HG02938 (cell line): ENCODE results near the gene ADAM15.

Source experiments
- ATAC-seq: cut with Tn5 transposase; IDR thresholded peaks from one replicate; pipeline ENCODE4 v1.9.1; 2021; ENCODE audit warnings: mild to moderate bottlenecking, moderate library complexity; ENCODE audit not compliant: unreplicated experiment

The ADAM15 gene, protein sequence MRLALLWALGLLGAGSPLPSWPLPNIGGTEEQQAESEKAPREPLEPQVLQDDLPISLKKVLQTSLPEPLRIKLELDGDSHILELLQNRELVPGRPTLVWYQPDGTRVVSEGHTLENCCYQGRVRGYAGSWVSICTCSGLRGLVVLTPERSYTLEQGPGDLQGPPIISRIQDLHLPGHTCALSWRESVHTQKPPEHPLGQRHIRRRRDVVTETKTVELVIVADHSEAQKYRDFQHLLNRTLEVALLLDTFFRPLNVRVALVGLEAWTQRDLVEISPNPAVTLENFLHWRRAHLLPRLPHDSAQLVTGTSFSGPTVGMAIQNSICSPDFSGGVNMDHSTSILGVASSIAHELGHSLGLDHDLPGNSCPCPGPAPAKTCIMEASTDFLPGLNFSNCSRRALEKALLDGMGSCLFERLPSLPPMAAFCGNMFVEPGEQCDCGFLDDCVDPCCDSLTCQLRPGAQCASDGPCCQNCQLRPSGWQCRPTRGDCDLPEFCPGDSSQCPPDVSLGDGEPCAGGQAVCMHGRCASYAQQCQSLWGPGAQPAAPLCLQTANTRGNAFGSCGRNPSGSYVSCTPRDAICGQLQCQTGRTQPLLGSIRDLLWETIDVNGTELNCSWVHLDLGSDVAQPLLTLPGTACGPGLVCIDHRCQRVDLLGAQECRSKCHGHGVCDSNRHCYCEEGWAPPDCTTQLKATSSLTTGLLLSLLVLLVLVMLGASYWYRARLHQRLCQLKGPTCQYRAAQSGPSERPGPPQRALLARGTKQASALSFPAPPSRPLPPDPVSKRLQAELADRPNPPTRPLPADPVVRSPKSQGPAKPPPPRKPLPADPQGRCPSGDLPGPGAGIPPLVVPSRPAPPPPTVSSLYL

DNA sequence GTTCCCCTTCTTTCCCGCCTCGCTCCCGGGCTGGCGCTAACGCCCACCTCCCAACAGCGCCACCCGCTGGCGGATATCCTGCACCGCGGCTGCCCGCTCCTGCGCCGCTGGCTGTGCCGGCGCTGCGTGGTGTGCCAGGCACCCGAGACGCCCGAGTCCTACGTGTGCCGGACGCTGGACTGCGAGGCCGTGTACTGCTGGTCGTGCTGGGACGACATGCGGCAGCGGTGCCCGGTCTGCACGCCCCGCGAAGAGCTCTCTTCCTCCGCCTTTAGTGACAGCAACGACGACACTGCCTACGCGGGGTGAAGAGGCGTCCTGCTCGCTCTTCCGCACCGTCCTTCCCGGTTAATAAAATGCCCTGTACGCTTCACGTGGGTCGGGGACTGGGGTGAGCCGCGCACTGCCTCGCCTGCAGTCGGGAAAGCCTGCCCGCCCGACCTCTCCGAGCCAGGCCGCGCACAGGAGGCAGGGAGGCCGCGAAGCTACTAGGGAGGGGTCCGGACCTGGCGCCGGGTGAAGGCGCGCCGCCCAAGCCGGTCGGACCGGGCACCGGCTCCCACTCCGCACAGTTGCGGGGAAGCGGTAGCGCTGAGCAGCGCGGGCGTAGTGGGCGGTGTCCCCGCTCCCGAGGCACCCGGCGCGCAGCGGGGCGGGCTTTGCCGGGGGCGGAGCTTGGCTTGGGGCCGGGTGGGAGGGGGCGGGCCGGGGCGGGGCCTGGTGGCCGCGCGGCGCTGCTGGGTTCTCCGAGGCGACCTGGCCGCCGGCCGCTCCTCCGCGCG lies at the start of gene ADAM15:
ADAM15 (plus strand) TSS at position 757 of the 782 bp plus-strand sequence. CDS start 71 bp downstream, outside the sequence.
- peak; percentile 44 for ATAC-seq

DNA sequence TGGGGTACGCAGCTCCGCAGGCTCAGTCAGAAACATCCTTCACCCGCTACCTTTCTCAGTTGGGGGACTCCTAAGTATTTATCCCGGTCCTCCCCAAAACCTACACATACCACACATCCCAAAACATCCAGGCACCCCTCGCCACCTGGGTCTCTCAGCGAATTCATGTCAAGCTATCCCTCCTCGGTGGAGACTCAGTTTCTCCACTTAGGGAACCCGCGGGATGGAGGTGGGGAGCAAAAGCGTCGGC lies 49.8 kb upstream of the ADAM15 start:
- no peak for ATAC-seq

DNA sequence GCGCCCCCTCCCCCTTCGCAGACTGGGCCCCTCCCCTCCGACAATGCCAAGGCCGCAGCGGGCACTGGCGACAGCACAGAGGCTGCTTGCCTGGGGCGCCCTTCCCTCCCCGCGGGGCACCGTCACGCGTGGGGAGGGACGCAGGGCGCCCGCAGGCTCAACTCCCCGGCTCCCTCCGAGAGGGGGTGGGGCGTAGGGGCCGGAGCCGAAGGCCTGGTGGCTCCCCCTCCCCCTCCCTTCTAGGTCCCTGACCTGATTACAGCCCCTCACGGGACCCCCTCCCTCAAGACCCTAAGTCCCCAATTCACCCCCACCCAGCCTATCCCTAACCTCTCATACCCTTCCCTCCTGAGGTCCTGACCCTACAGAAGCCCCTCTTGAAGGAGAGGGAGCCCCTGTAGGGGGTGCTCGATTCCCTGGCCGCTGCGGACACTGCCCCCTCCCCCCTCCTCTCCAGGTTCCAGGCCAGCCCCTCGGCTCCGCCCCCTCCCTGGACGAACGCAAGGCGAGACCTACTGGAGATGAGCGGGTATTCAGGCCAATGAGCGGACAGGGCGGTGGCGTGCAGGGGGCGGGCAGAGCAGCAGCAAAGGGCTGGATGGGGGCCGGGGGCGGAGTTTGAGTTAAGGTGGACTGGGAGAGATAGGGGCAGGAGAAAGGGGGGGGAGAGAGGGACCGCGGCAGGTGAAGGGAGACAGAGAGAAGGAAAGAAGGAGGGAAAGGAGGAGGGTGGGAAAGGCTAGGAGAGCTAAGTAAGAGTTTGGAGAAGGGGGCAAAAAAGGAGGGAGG lies 49.2 kb upstream of the ADAM15 start:
- peak; percentile 47 for ATAC-seq

DNA sequence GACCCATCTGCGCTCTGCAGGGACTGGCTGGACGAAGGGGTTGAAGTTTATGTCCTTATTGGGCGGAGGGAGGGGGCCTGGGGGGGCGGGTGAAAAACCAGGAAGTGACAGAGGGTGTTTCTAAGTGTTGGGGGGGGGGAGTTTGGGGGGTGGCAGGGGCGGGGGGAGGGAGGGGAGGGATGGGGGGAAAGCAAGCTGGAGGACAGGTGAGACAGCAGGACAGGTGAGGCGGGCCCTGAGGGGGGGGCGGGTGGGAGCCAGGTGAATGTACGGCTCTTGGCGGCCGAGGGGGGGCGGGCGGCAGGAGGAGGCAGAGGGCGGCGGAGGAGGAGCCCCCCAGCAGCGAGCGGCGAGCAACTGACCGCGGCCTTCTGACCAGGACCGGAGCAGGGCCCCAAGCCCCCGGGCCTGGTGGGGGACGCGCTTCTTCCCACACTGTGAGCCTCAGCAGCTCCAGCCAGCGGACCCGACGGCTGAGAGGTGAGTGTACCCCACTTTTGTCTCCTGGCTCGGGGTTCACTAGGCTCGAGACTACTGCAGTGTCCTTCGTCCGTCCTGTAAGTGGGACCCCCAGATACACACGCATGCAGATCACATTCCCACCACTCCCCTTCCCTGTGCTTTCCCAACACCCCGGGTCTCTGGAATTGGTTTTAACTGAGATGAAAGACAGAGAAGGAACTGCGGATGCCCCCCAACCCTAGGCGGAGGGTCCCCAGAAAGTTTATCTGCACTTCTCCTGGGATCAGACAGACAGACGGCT lies 48.5 kb upstream of the ADAM15 start, which contains the start of gene ZBTB7B:
ZBTB7B (plus strand) TSS at position 339 of the 763 bp plus-strand sequence. CDS start 11,859 bp downstream, outside the sequence.
- ATAC-seq: peak; percentile 2

DNA sequence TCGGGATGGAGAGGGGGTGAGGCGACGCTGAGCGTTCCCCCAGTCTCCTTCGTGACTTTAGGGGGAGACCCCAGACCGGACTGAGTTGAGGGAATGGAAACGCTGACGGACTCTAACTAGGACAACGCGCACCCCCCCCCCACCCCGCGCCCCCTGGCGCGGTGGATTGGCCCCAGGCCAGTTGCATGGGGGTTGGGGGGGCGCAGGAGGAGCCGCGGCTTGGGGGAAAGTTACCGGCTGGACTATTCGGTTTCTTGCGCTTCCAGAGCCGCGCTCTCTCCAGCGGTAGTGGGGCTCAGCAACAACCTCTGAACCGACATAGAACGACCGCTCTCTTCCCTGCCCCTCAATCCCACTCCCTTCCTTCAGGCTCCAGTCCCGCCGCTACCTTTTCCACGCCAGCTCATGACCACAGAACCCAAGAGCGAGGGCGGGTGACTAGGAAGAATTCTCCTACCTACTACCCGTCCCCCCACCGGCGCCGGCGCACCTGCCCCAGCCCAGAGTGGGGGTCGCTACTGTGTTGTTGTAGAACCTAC lies 47.8 kb upstream of the ADAM15 start:
- no peak for ATAC-seq

DNA sequence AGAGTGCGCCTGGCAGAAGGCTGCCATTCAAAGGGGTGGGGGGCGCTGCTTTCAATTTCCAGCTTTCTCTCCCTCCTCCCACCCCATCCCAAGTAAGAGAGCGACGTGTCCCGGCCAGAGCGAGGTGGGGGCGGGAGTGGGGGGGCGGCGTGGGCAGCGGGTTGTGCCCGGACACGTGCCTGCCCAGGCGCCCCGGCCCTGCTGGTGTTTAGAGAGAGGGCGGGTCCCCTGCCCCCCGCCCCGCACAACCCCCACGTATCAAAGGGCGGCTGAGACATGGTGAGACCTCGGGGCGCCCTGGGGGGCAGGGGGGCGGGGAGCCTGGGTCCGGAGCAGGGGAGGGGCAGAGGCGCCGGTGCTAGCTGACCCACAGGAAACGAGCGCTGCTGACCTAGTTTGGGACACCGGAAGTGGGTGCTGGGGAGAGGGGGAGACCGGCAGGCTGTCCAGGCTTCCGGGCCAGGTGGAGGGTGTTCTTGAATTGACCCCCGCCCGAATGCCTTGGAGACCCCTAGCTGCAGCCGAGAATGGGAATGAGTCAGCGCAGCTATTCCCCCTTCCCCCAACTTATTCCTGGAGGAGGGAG lies 47.3 kb upstream of the ADAM15 start:
- no peak for ATAC-seq

DNA sequence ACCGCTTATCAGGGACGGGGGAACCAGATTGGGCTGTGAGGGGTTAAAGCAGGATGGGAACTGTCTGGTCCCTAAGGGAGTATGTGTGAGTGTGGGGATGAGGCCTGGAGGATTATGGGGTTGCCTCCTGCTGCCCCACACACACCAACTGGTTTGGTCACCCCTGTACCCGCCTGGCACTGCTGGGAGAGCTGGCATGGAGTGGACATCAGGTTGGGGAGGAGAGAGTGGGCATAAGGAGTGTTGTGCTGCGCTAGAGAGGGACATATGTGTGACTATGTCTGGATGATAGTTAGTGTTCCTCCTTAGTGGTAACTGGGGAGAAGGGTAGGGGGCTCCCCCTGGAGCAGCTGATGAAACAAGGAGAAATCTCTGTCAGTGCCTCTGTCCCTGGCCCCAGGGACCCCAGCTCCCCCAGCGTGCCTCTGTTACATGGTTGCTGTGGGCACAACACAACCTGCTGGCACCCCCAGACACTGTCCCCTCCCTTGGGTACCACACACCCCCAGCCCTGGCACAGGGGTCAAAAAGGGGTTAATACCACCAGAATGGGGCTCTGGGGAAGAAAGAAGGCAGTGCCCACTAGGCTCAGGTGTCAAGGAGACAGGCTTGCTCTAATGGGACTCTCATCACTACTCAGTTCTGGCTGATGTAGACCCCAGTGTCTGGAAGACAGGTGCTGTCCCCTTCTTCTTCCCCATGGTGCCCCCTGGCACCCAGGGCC lies 46.6 kb upstream of the ADAM15 start:
- ATAC-seq: no peak

DNA sequence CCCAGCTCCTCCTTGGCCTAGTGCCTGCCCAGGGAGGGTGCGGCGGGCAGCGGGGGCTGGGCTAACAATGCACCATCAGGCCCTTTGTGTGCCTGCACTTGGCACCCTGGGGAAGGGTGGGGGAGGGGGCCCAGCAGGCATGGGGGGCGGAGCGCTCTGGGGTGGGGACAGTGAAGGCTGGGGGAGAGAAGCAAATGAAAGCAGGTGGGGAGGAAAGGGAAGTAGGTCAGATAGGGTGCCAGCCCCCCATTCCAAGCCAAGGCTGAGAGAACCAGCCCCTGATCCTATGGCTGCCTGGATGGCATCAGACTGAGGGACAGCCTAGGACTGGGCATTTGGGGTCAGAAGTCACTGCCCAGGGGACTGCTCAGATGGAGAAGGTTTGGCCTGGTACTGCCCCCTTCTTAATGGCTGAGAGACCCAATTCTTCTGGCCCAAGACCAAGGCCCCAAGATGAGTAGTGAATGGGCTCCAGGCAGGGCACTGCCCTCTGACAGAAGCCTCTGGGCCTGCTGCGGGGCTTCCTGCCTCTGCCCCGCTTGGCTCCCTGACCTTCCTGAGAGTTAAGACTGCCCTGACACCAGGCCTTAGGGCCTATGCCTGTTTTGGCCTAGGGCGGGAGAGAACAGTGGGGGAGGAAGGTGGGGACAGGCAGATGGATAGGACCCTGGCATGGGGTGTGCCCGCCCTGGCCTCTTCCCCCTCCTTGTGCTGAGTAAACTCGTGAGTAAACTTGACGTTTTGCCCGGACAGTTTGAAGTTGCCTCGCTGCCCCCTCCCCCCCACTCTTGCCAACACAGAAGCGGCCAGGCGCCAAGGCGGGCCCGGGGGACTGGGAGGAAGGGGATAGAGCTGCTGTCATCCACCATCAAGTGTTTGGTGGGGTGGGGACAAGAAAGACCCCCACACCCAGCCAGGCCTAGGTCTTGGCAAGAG lies 45.8 kb upstream of the ADAM15 start:
- ATAC-seq: no peak

DNA sequence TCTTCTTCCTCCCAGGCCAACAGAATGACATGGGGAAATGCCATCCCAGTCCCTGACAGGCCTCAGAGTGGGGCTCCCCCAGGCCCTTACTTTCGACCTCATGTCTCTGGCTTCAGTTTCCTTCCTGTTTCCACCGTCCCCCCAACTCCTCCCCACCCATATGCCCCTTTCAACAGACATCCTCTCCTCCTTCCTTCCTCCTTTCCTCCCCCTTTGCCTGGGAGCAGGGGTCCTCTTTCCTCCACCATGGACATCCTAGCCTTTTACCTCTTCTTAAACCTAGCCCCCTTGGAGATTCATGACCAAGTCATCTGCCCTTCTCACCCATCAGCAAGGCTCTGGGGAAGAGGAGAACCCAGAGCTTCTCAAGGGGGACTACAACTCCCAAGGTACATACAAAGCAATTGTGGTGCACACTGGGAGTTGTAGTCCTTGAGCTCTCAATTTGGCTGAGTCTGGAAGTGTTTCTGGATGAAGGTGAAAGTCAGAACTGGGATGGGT lies 44.5 kb upstream of the ADAM15 start:
- ATAC-seq: no peak

DNA sequence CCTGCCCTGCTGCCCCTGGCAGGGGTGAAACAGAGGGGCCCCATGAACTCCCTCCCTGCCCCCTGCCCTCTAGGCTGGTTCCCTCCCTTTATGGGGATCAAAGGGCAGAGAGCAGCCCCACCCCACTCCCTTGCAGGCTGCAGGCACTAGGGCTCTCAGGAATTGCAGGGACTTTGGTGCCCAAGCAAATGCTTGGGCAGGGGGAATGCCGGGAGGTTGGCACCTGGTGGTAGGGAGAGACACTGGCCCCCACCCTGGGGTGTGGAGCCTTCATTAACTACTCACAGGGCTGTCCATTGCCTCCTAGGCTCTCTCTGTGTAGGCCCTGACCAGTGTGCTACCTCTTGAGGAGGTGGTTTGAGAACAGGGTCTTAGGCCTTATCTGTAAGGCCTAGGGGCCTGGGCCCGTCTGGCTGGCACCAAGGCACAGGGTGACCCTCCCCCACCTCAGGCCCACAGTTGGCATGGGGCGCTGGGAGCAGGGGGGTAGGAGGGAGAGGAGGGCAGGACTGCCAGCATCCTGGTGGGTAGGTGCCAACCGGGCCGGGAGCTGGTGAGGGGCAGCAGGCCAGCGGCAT lies 43.8 kb upstream of the ADAM15 start:
- no peak for ATAC-seq

DNA sequence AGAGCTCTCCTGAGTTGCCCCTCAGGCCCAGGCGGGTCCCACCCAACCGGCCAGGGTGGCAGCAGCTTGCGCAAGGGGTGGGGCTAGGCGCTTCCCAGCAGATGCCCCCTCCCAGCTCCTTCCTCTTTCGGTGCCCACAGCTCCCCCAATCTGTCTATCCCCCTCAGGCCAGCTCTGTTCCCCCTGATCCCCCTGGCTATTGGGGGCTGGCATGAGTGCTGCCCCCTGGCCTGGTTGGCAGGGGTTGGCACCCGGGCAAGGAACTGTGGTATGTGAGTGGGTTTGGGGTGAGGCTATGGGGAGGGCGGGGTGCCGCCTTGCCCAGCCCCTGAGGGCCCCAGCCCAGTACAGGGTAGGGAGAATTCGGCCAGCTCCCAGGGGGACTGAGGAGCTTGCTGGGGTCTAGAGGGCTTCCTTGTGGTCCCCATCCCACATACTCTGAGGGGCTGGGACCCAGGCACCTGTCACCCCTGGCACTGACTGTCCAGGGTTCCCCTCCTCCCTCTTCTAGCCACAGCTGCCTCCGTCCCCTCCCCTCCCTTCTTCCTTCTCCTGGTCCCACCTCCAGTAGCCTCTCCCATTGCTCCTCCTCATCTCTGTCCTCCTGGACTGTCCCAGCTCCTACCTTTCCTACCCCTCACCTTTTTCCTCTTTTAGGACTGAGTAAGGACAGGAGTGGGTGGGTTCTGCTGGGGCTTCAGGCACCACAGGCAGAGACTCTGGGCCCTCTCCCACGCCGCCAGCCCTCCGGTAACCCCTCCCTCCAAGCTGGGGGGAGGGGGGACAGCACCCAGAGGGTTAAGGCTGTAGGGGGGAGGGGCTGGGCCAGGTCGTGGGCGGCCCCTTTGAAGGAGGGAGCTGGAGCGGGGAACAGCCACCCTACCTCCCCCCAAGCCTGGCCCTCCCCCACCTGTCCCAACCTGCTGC lies 42.8 kb upstream of the ADAM15 start:
- no peak for ATAC-seq

DNA sequence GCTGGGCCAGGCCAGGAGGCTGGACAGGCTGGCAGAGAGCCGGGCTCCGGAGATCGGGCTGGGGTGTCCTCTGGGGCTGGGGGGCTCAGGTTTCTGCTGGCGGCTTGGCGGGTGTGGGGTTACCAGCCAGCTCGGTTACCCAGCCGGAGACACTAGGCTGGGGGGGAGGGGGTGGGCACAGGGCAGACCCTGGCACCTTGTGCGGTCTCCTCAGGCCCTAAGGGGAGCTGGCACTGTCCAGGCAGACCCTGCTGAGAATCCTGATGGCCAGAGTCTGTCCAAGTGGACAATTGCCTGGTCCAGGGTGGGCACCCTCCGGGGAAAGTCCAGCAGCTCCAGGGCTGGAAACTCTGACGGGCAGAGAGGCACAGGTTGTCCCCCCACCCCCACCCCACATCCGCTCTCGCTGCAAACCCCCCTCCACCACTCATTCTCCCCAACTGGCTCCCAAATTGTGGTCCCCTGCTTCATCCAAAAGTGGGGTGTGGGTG lies 41.9 kb upstream of the ADAM15 start:
- ATAC-seq: no peak

DNA sequence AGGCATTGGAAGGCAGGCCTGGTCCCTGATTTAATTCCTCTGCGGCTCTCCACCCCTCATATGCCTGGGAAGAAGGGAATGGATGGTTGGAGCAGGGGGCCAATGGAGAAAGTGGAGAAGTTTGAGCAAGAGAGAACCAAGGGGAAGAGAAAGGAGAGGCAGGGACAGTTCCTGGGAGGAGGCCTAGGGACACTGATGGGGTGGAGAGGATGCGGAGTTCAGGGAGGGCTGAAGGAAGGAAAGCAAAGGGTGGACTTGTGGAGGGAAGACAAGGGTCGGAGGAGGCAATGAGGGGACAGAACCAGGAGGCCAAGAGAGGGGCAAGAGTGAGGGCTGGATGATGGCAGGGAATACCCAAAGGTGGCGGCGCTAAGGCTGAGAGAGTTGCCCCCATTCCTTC lies 41.4 kb upstream of the ADAM15 start:
- no peak for ATAC-seq

DNA sequence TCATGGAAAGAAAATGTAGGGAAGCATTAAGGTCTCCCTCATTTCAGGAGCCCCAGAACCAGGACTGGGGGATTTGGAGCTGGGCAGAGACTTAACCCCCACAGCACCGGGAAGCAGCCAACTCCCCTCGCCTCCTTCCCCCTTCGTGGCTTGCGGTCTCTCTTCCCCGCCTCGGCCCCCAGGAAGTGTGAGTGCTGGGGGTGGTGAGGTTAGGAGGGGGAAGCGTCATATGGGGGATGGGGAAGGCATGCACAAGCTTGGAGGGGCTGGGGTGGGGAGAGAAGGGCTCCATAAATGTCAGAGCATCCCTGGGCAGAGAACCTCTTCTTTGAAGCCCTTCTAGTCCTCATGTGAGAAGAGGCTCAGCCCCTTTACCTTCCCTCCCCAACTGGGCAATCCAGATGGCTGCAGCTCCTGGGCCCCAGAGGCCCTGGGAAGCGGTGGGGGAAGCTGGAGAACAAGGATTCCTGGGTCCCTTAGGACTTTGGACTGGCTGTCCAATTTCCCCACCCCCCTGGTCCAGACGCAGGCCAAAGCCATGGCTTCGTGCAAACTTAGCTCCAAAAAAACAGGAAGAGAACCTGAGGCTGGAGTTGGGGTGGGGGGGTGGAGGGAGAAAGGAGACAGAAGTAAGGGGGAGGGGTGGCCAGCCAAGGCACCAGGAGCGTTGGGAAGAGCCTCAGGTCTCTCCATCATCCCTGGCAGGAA lies 40.8 kb upstream of the ADAM15 start:
- no peak for ATAC-seq

DNA sequence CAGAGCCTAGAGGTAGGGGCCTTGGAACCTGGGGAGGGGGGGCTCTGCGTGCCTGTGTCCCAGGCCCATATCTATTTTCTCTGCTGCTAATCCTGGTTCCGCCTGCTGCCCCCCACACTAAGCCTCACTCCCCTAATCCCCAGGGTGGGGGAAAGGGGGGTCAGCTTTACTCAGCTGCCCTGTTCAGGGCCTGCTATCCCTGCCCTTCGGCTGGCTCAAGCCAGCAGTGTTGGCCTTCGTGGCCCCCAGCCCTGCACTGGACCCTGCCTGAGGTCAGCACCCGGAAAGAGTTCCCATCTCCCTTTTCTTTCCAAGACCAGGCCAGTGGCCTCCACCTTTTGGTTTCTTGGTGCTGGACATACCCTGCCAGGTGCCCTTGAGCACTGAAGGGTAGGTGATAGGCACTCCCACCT lies 40.1 kb upstream of the ADAM15 start:
- no peak for ATAC-seq
